Vagina (tissue), 2 donors: Measurements from ENCODE around the gene WWP2. TPM values are rescaled to one million over a fixed set of nuclear protein-coding genes. Genes with fewer than 3 reads are reported as not detected.
"Not testable (repeated sequence)": the region's sequence is repeated elsewhere in the genome, so short reads cannot be mapped to it uniquely, and the experiment has no call there.

Experiments used
- DNase-seq, 2 donors: peaks; one replicate each; pipeline ENCODE4 v3.0.0-alpha.2; 2017; ENCODE audit errors: extremely low spot score in 2 of 2
- H3K27ac ChIP-seq: fragments of 200-600 bp; sonication (generic); one replicate; pipeline ENCODE4 v1.5.1; 2019
- H3K27me3 ChIP-seq: fragments of 200-600 bp; sonication (generic); one replicate; pipeline ENCODE4 v1.5.1; 2019
- H3K36me3 ChIP-seq, 2 donors: fragments of 200-600 bp; sonication (generic); one replicate each; pipeline ENCODE4 v1.5.1; 2017 to 2019
- H3K4me1 ChIP-seq: fragments of 200-600 bp; sonication (generic); one replicate; pipeline ENCODE4 v1.5.1; 2019
- H3K4me3 ChIP-seq, 2 donors: fragments of 200-600 bp; sonication (generic); 1 replicate in 1 of 2; 2 replicates in 1 of 2; pipeline ENCODE4 v1.5.1; 2016 to 2019
- H3K9me3 ChIP-seq: fragments of 200-600 bp; sonication (generic); one replicate; pipeline ENCODE4 v1.5.1; 2019
- POLR2A ChIP-seq, 2 donors: fragments of 450-650 bp; IDR thresholded peaks; one replicate each; pipeline ENCODE4 v1.6.1; 2017; ENCODE audit warnings: antibody characterized with exemption in 2 of 2, mild to moderate bottlenecking in 2 of 2, moderate library complexity in 2 of 2
- POLR2AphosphoS5 ChIP-seq, 2 donors: sonication (generic); formaldehyde crosslinking; IDR thresholded peaks; one replicate each; pipeline ENCODE4 v1.9.0; 2017; ENCODE audit warnings: antibody characterized with exemption in 2 of 2, mild to moderate bottlenecking in 2 of 2, low read depth in 1 of 2; ENCODE audit not compliant: insufficient read depth in 1 of 2
- intact Hi-C: fragments of 100-400 bp; cut with DNase I; formaldehyde crosslinking; loops from one replicate; pipeline ENCODE4 v1.15.1; 2023
- total RNA-seq: library from RNA; depleted of rRNA; stranded (reverse); fragments of >200 nt; gene quantifications from one replicate; pipeline ENCODE4 v1.2.3, GENCODE V29; 2016
- TF ChIP-seq, protein P1 (sequence below), 3 experiments: fragments of 450-650 bp in 2 of 3; fragments of 200-600 bp in 1 of 3; sonication (generic) in 1 of 3; IDR thresholded peaks; one replicate each; pipeline ENCODE4 v1.5.1; 2017 to 2019; ENCODE audit warnings: antibody characterized with exemption in 3 of 3, mild to moderate bottlenecking in 2 of 3, moderate library complexity in 2 of 3

WWP2 gene
- total RNA-seq, 1 donor from 2014 or later: 26.0 TPM

DNA sequence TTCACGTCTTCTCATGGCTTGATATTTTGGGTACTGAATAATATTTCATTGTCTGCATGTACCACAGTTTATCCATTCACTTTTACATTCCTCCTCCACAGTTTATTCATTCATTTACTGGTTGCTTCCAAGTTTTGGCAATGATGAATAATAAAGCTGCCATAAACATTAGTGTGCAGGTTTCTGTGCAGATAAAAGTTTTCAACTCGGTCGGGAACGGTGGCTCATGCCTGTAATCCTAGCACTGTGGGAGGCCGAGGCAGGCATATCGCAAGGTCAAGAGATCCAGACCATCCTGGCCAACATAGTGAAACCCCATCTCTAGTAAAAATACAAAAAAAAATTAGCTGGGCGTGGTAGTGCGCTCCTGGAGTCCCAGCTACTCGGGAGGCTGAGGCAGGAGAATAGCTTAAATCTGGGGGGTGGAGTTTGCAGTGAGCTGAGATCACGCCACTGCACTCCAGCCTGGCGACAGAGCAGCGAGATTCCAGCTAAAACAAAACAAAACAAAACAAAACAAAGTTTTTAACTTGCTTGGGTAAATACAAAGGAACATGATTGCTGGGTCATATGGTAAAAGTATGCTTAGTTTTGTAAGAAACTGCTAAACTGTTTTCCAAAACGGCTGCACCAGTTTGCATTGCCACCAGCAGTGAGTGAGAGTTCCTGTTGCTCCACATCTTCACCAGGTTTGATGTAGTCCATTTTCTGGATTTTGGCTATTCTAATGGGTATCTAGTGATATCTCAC is 89.5 kb downstream of the WWP2 start:
- no peak overlapping the region for H3K4me3 ChIP-seq
- DNase-seq: no peak
- no peaks in the 10 kb centered on the region for H3K9me3 ChIP-seq
- no peaks in the 10 kb centered on the region for H3K27me3 ChIP-seq
- peaks cover 24% of the 10 kb centered on the region for H3K4me1 ChIP-seq
- H3K36me3 ChIP-seq: no peaks in the 10 kb centered on the region
- TF ChIP-seq, protein P1, sequence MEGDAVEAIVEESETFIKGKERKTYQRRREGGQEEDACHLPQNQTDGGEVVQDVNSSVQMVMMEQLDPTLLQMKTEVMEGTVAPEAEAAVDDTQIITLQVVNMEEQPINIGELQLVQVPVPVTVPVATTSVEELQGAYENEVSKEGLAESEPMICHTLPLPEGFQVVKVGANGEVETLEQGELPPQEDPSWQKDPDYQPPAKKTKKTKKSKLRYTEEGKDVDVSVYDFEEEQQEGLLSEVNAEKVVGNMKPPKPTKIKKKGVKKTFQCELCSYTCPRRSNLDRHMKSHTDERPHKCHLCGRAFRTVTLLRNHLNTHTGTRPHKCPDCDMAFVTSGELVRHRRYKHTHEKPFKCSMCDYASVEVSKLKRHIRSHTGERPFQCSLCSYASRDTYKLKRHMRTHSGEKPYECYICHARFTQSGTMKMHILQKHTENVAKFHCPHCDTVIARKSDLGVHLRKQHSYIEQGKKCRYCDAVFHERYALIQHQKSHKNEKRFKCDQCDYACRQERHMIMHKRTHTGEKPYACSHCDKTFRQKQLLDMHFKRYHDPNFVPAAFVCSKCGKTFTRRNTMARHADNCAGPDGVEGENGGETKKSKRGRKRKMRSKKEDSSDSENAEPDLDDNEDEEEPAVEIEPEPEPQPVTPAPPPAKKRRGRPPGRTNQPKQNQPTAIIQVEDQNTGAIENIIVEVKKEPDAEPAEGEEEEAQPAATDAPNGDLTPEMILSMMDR (IDR thresholded peaks at IDR 0.05): no peak
- TF ChIP-seq POLR2A (IDR thresholded peaks at IDR 0.05) (no peak), POLR2AphosphoS5 (IDR thresholded peaks at IDR 0.05; ENCODE audit: insufficient read depth in 1 of 2, low read depth in 1 of 2) (no peak)
- peak overlapping the region; percentile 39 for H3K27ac ChIP-seq
- intact Hi-C loops: no loop called here

DNA sequence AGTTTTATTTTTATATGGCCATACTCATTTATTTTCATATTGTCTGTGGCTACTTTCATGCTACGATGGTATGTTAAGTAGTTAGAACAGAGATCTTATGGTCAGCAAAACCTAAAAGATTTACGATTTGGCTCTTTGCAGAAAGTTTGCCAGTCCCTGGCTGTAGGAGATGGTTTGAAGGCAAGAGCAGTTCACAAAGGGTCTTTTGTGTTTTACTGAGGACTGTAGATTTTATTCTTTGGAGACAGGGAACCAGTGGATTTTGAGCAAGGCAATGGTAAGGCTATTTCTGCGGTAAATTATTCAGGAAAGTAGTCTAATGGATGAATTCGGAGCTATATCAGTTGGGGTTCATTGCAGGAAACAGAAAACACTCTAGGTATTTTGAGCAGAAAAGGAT is 90.7 kb downstream of the WWP2 start:
- Histone ChIP-seq H3K9me3 (no peaks in the 10 kb centered on the region), H3K36me3 (no peaks in the 10 kb centered on the region), H3K27me3 (no peaks in the 10 kb centered on the region), H3K4me1 (peaks cover 19% of the 10 kb centered on the region), H3K27ac (no peak overlapping the region), H3K4me3 (no peak overlapping the region)
- DNase-seq: no peak
- intact Hi-C loops: no loop called here
- TF ChIP-seq, protein P1 (IDR thresholded peaks at IDR 0.05): no peak
- TF ChIP-seq POLR2AphosphoS5 (IDR thresholded peaks at IDR 0.05; ENCODE audit: insufficient read depth in 1 of 2, low read depth in 1 of 2) (no peak), POLR2A (IDR thresholded peaks at IDR 0.05) (no peak)

DNA sequence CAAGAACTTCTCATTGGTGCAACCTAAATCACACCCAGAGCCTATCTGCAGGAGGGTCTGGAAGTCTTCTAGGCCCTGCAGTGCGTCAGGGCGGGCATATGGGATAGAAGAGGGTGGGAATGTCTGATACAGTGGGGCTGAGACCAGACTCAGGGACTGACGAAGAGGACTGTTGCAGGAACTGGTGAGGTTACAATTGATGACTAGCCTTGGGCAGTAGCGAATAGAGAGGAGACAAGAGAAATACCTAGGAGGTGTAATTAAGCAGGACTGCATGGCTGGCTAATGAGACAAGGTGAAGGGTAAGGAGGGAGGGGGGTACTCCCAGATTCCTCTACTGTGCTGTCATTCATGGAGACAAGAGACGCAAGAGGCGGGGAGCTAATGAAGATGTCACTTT is 91.3 kb downstream of the WWP2 start:
- Histone ChIP-seq H3K27ac (no peak overlapping the region), H3K27me3 (no peaks in the 10 kb centered on the region), H3K9me3 (no peaks in the 10 kb centered on the region), H3K36me3 (no peaks in the 10 kb centered on the region), H3K4me3 (no peak overlapping the region), H3K4me1 (peaks cover 12% of the 10 kb centered on the region)
- intact Hi-C loops: no loop called here
- DNase-seq: no peak
- TF ChIP-seq, protein P1 (IDR thresholded peaks at IDR 0.05): no peak
- no peak for TF ChIP-seq POLR2AphosphoS5 (IDR thresholded peaks at IDR 0.05; ENCODE audit: insufficient read depth in 1 of 2, low read depth in 1 of 2)
- TF ChIP-seq POLR2A (IDR thresholded peaks at IDR 0.05): no peak

DNA sequence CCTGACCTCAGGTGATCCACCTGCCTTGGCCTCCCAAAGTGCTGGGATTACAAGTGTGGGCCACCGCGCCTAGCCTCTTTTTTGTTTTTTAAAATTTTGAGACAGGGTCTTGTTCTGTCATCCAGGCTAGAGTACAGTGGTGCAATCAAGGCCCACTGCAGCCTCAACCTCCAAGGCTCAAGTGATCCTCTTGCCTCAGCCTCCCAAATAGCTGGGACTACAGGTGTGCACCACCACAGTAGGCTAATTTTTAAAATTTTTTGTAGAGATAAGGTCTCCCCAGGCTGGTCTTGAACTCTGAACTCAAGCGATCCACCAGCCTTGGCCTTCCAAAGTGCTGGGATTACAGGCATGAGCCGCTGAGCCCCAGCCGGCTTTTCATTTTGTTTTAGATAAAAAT is 92.6 kb downstream of the WWP2 start:
- H3K27ac ChIP-seq, H3K4me3 ChIP-seq, intact Hi-C loops, DNase-seq, H3K9me3 ChIP-seq, H3K36me3 ChIP-seq, H3K4me1 ChIP-seq, H3K27me3 ChIP-seq: not testable (repeated sequence)

DNA sequence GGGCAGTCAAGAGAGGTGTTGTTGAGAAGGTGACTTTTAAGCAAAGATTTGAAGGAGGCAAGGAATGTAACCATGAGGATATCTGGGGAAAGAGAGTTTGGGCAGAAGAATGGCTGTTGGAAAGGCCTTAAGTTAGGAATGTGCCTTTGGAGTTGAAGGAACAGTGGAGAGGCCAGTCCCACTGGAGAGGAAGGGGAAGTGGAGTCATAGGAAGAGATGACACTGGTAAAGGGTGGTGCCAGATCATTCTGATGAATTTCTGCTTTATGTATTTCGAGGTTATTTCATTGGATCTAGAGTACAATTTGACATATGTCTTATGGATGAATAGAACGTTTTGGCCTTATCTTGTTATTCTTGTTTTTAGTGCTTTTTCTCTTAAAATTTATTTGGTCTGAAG is 93.5 kb downstream of the WWP2 start:
- Histone ChIP-seq H3K9me3 (no peaks in the 10 kb centered on the region), H3K27me3 (no peaks in the 10 kb centered on the region), H3K36me3 (no peaks in the 10 kb centered on the region), H3K4me3 (no peak overlapping the region), H3K27ac (no peak overlapping the region), H3K4me1 (no peaks in the 10 kb centered on the region)
- intact Hi-C loops: no loop called here
- TF ChIP-seq POLR2AphosphoS5 (IDR thresholded peaks at IDR 0.05; ENCODE audit: insufficient read depth in 1 of 2, low read depth in 1 of 2) (no peak), POLR2A (IDR thresholded peaks at IDR 0.05) (no peak)
- TF ChIP-seq, protein P1 (IDR thresholded peaks at IDR 0.05): no peak
- no peak for DNase-seq
